NAMALWA (cell line): ENCODE data around the gene ABI3BP.

ENCODE experiments used
- DNase-seq: peaks from one replicate; pipeline ENCODE4 v3.0.0-alpha.2; 2015; ENCODE audit warnings: low spot score

The ABI3BP gene

DNA sequence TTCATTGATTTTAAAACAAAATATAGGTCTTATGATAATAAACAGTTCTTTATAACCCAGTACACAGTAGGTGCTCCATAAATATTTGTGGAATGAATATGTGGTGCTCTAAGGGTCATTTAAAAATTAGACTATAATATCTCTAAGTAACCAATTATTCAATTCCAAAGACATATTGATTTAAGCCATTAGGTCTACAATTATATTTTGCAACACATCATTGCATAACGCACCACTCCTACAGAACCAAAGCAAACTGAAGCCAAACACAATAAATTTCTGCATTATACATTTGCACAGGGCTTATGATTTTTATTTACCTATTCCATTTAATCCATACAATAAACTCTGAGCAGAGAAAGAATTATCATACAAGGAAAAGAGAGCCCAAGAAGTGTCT is 104.3 kb downstream of the ABI3BP start:
- no peak for DNase-seq

DNA sequence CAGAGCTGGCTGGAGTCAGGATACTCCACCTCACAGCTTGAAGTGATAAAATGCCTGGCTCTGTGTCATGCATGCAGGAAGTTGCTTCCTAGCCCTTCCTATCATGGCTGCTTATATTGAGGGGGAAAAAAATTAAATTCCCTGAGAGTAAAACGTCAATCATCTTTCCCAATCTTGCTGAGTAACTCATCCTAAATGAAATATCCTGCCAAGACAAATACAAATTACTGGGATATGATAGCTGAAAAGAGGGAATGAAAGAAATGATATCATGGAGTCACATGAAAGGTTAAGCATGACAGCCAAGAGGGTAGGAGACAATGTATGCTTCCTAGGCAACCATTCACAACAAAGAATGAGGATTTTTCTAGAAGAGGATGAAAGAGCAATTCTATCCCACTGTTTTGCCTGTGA is 110.6 kb downstream of the ABI3BP start:
- DNase-seq, result no peak

DNA sequence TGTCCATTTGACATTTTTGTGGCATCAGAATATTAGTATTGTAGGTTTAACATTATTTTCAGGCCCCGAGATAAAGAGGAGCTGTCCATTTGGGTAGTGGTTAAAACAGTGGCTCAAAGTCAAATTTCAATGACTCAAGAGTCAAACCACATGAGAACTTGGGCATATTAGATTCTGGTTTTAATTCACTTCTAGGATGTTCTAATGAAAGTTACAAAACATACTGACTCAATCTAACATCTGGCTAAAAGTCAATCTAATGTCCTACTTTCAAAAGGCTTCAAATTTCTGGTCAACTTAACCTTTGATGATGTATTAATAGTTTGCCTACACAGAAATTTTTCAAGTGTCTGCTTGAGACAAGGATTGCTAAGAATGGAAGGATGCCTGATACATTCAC is 112.4 kb downstream of the ABI3BP start:
- no peak for DNase-seq

DNA sequence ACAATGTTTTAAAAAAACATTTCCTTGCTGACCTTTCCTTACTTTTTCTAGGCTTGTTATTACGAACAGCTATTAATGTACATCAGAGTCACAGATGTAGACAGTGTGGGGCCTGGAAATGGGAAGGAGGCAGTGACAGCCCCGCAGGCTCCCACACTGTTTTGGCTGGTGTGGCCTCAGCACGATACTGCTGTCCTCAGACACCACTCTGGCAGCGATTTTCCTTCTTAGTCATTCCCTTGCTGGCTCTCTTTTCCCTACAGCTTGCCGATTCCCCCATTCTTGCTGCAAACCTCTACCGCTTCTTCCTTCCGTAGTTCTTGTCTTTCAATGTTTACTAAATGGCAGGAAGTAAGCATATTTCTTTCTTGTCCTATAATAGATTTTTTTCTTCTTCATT is 113.1 kb downstream of the ABI3BP start:
- DNase-seq, result no peak

DNA sequence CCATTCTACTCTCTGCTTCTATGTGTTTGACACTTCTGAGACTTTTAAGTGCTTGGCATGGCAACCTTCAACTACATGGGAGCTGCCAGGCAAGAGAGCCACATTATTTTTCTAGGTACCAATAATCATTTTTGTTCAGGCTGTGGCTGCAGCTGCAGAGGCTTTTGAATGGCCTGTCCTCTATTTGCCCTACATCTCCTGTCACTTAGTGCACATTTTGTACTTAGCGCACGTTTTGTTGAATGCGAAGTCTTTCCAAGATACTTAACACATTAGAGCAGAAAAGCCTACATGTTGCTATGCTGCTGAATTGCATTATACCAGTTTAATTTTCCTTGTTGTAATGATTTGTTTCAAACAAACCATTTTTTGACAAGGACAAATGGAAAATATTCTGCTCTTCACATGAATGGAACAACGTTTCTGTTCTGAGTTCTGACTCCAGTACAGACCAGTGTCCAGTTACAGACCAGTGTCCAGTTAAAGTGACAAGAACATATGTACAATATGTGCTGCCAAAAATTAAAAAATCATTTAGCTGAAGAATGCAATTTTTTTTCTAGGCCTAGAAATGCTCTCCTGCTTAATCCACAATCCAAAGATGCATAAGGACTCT is 113.9 kb downstream of the ABI3BP start:
- DNase-seq, result no peak

DNA sequence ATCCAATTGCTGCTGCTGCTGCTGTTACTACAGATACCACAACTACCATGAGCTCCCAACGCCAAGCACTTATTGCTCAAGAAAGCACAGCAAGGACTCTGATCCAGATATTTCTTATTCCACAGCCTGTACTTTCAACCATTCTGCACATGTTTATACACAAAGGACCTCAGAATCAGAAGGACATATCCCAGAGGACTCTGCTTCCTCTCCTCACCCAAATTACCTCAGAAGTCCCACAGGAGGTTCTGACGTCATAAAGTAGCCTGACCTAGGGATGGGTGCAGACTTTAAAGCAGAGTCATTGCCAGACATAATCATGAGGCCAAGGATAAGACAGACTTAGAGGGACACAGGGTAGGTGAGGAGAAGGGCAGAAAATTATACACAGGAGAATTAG is 115.9 kb downstream of the ABI3BP start:
- DNase-seq, result no peak

DNA sequence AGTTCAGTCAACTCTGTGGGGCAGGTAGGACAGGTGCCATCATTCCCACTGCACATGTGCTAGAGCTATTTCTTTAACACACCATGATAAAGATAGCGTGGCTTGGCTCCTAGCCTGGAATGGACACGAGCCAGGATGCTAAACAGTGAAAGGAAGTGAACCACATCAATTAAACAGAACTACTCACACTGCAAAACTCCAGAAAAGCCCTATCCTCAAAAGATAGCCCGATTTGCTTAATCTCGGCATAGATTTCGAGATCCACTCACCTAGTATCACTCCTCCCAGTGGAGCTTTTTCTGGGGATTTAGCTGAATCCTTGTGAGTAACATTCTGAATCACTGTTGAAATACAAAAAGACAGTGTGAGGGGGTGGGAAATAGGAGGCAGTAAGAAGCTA is 118.0 kb downstream of the ABI3BP start:
- DNase-seq, result no peak

DNA sequence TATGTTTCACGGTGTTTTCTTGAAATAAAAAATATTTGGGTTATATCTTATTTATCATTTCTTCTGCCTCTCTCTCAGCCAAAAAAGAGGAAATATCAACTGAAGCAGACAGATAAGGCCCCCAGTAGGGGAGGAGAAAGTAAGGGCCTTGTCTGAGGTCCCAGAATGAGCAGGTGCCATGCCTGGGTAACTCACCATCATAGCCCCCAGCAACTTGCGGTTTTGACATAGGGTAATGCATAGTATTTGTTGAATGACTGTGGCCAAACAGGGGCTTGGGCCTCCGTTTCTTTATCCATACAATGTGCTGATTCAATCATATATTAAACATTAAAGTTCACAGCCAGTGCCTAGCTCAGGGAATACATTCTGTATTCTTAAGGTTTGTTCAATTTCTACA is 119.6 kb downstream of the ABI3BP start:
- no peak for DNase-seq

DNA sequence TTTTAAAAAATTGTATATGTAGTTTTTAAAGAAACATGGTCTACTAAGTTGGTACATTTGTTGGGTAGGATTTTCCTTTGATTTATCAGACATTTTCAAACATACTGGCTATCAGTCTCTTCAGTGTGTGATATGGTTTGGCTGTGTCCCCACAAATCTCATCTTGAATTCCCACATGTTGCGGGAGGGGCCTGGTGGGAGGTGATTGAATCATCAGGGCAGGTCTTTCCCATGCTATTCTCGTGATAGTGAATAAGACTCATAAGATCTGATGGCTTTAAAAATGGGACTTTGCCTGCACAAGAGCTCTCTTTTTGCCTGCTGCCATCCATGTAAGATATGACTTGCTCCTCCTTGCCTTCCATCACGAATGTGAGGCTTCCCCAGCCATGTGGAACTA is 121.9 kb downstream of the ABI3BP start:
- DNase-seq, result no peak

DNA sequence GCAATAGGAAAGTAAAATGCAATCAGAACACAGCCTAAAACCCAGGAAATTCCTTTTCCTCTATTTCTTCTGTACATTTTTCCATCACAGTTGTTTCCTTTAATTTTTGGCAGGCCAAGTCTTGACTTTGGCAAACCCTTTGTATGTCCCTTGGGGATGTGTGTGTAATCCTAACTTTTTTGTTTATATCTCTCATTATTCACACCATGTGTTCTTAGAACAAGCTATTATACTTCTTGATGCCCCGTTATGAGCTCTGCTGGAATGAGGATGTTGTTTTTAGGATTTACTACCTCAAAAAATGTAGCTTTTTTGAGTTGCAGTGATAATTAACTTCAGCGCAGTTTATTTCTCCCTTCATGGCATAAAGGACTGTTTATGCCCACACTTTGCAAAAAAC is 123.4 kb downstream of the ABI3BP start:
- DNase-seq, result no peak

DNA sequence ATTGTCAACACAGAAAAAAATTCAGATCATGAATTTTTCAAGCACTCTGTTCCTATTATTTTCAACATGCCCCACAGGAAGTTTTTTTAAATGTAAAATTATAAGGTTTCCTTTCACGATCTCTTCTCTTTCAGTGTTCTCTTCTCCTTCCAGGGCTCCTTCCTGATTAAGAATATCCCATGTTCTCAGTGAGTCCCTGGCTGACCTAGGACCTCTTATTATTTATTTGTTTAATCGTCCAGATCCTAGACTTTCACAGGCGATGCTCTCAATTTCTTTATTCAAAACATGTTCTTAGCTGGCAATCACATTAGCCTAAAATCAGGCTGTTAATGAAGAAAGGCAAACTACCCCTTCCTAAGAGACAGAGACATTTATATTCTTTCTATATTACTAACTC is 124.3 kb downstream of the ABI3BP start:
- no peak for DNase-seq

DNA sequence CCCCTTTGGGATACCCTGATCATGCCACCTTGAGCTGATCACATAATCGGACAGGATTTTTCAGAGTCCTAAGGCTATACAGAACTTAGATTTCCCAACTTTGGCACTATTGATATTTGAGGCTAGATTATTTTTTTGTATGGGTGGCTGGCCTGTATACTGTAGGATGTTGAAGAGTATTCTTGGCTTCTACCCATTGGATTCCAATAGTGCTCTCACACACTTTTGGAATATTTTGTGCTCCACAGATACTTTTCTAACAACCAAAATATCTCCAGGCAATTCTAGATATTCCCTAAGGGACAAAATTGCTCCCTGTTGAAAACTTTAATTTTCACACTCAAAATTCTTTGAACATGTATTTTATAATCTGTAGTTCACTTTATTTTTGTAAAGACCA is 125.1 kb downstream of the ABI3BP start:
- DNase-seq, result no peak

DNA sequence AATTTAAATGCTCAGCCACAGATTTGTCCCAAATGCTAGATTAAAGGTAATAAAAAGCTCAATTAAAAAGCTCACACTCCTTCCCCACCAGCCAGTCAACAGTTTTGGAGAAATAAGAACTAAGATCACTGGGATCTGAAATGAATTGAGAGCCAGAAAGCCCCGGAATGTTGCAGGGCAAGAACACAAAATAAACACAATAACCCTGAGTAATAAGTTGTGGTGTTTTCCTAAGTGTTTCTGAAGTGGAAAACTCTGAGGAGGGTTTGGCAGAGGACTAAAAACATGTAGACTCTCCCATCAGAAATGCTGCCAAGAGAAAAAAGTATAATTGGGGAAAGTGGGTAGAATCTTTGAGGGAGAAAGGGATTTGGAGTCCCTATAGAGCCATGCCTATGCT is 127.8 kb downstream of the ABI3BP start:
- no peak for DNase-seq

DNA sequence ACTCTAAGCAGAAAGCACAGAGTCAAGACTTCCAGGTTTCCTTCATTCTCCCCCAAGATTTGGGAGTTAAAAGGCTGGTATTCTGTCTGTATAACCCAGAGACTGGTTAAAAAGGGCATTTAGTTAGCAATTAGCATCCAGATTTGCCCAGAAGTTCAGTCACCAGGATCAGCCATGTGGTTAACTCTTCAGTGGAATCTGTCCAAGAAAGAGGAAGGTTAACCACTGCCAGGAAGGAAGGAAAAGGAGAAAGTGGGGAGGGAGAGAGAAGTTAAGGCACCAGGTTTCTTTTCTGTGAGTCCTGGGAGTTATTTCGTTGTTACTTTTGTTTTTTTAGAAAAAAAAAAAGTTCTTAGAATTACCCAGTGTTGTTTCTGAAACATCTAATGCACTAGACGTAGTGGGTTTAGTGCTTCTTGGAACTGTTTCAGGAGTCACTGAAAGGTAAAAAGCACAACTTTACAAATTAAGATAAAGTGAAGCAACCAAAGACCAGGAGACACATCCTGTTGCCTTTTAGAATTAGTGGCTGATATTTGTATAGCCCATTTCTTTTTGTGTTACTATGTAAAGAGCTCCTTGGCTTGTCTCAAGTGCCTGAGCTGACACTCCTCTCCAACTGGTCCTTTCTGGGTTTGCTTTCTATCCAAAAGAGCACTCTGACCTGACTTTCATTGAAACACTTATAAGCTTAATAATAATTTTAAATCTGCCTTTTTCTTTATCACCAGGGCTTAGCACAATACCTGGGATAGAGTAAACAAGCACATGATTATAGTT is 128.6 kb downstream of the ABI3BP start:
- DNase-seq, result no peak

DNA sequence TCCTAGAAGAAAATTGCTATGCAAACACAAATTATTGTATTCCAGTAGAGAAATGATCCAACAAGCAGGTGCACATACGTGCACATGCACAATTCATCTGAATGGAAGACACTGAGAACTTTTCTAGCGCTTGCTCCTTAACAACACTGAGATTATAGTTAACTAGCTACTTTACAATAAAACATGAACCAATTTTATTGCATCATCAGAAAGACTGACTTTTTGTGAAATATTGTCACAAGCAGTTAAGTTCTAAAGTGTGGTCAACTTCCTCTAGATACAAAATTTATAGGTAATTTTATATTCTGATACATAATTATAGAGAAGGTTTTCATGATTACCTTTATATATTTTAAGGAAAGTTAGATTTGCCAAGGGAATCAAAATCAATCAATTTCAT is 135.4 kb downstream of the ABI3BP start:
- no peak for DNase-seq

DNA sequence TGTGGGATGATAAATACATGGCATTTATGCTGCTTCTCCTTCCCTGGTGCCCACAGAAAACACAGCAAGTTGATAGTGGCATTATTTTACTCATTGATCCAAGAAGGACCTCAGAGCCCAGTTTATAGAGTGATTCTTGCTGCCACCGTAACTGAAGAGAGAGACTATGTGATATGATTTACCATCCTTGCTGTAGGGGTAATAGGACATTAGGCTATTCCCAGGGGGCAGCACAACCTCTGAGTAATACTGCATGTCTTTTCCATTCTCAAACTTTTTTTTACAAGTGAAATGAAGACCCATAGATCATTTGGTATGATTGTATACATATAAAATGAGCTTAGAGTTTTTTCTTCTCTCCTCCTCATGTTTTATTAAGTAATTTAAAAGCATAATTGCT is 136.4 kb downstream of the ABI3BP start:
- no peak for DNase-seq

DNA sequence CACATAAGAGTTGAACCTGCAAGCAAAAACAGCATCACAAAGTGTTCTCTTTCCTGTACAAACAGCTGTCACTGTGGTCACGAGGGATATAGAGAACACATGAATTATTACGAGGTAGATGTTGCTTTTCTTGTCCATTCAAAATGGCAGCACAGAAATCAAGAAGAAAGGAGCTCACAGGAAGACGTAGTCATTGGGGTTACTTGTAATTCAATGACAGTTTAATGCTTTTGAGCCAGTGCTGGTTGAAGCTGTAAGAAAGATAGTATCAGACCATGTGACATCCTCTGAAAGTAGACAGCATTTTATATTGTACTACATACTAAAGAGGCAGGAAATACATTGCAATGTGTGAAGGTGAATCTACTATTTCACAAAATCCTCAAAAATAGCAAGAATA is 140.4 kb downstream of the ABI3BP start:
- no peak for DNase-seq

DNA sequence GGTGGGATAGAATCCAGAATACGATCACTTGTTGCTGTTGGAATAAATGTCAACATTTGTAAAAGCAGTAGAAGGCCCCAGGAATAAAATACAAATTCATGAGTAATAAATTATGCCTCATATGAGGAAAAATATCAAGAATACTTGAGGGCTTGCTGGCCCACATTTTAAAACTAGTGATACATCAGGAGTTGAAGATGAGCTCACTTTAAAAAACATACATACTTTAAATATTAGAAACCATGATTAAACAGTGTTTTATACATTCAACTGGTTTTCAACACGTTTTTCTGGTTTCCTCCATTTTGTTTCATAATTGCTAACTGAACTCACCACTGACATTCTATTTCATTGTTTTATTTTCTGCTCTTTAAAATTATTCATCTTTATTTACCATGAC is 142.5 kb downstream of the ABI3BP start:
- no peak for DNase-seq

DNA sequence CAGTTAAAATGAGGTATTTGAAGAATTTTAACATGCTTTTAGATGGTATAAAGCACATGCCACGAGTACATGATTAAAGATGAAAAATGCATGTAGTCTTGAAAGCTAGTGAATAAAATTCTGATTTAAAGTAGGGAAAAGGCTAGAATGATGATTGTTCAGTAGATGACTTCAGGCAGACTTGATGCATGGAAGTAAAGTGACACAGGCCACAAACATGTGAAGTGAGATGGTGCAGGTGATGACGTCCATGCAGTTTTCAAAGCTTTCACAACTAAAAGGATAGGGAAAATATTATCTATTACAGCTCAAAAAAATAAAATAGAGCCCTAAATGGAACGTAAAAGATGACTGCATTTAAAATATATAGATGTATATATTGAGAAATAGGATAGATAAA is 143.1 kb downstream of the ABI3BP start:
- no peak for DNase-seq

DNA sequence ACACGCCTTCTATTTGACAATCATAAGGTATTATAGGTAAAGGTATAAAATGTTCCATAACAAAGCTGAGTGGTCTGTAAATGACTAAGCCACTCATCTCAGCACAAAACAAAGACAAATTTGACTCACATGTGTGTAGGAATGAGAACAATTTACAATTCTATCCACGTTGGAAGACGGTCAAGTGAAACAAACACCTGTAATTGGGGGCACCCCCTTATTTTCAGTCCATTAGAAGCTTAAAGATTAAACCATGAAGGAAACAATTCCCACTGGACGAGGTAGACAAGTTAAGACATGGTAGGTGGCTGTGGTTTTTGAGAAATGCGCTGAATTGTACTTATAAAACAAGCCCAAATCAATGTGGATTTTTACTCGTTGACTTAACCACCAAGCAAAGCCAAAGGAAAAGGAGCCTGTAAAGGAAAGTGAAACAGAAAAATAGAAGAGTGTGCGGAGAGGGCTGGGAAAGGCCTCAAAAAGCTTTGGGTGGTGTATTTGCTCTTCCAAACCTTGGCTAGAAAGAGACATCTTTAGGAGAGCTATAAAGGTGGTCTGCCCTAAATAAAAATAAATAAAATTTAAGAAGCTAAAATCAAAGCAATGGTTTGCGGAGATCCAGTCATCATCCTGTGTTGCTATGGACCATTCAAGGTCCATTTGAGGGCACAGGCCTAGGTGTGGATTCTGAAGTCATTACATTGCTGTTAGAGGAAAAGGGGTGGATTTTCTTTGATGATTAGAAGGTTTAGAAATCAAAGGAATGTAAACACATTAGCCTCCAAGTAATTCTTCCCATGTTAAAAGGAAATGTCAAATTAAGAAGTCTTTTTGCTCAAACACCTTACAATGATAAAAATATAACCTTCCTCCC is 148.9 kb downstream of the ABI3BP start:
- no peak for DNase-seq

DNA sequence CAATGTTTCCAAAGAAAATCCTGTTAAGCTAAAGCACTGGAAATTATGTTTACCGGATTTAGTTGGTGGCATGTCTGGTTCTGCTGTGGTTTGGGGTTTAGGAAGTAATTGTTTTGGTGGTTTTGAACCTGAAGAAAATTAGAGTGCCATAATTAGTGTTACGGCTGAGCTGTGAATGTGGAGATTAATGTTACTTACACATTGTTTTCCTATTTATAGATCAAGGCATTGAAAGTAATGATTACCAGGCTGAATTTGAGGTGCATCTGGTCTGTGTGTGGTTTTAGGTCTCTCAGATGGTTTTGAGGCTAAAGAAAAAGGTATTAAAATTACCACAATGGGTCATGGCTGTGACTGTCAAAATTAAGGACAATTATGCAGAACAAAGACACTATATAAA is 155.1 kb downstream of the ABI3BP start:
- DNase-seq, result no peak

DNA sequence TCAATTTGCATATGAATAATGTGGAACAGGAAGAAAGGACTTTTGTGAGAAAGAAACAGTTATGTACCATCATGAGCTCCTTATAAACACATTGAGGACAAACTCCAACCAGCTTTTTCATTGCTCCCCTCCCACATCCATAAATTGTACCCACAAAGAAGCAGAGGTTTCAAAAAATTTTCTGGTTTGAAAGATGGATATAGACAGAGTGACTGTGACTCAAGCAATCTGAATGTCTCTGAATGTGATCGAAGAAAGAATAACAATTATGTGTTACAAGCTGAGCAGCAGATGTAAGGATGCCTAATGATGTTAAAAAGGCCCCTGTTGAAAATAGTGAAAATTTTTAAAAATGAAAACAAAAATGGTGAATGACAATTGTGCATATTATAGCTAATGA is 156.6 kb downstream of the ABI3BP start:
- no peak for DNase-seq

DNA sequence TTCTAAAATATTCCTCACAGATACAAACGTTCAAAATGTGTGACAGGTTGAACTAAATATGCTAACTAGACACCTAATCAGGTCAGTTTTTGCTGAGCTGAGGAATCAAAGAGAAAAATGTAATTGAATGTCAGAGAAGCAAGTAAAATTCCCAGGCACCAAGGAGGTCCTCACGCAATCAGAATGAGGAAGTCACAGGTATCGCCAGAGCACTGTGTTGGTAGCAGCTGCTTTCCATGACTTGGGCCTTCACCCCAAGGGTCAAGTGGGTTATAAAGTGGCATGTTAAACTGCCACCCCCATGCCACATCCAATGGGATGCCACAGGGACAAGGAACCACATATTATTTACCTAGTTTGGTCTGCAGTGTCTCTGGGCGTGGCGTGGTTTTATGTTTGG is 158.9 kb downstream of the ABI3BP start:
- DNase-seq, result no peak
